Loucy (cell line): Measurements from ENCODE around the gene DNAJC28.
"Not testable (repeated sequence)": the region's sequence is repeated elsewhere in the genome, so short reads cannot be mapped to it uniquely, and the experiment has no call there.

ENCODE experiments used
- H2AFZ ChIP-seq: fragments of 200-600 bp; sonication (generic); 2 replicates; pipeline ENCODE4 v1.6.0; 2016; ENCODE audit warnings: antibody characterized with exemption, mild to moderate bottlenecking, low read length, moderate library complexity
- H3F3A ChIP-seq: fragments of 200-600 bp; 2 replicates; pipeline ENCODE4 v1.6.0; 2016; ENCODE audit warnings: antibody characterized with exemption, low read depth, mild to moderate bottlenecking
- H3K27me3 ChIP-seq: fragments of 200-600 bp; sonication (generic); 2 replicates; pipeline ENCODE4 v1.6.1; 2014; ENCODE audit warnings: low read length, mild to moderate bottlenecking; ENCODE audit not compliant: insufficient read depth, poor library complexity, severe bottlenecking
- H3K36me3 ChIP-seq: fragments of 200-600 bp; sonication (generic); 2 replicates; pipeline ENCODE4 v1.6.1; 2016; ENCODE audit warnings: low read length; ENCODE audit not compliant: insufficient read depth
- H3K4me1 ChIP-seq: fragments of 200-600 bp; sonication (generic); 2 replicates; pipeline ENCODE4 v1.5.1; 2014; ENCODE audit warnings: low read length, mild to moderate bottlenecking; ENCODE audit not compliant: insufficient read depth, poor library complexity, severe bottlenecking
- H3K4me2 ChIP-seq: fragments of 200-600 bp; sonication (generic); 2 replicates; pipeline ENCODE4 v1.6.0; 2014; ENCODE audit warnings: antibody characterized with exemption, low read length, low read depth, mild to moderate bottlenecking; ENCODE audit not compliant: poor library complexity, severe bottlenecking
- H3K4me3 ChIP-seq: fragments of 200-600 bp; sonication (generic); 2 replicates; pipeline ENCODE4 v1.5.1; 2014; ENCODE audit warnings: low read length, mild to moderate bottlenecking, mixed read lengths; ENCODE audit not compliant: poor library complexity, severe bottlenecking
- H3K79me2 ChIP-seq: fragments of 200-600 bp; sonication (generic); 2 replicates; pipeline ENCODE4 v1.6.1; 2014; ENCODE audit warnings: low read length; ENCODE audit not compliant: insufficient read depth
- H3K9ac ChIP-seq: fragments of 200-600 bp; sonication (generic); 2 replicates; pipeline ENCODE4 v1.6.0; 2014; ENCODE audit warnings: mild to moderate bottlenecking, low read depth, low read length, moderate library complexity; ENCODE audit not compliant: poor library complexity, severe bottlenecking
- H3K9me2 ChIP-seq: fragments of 200-600 bp; sonication (generic); replicated peaks from 2 replicates; pipeline ENCODE4 v1.6.1; 2016; ENCODE audit warnings: low read depth, low read length, mixed read lengths
- H3K9me3 ChIP-seq: fragments of 200-600 bp; sonication (generic); 2 replicates; pipeline ENCODE4 v1.6.1; 2014; ENCODE audit warnings: mild to moderate bottlenecking, antibody characterized with exemption, low read length, low read depth; ENCODE audit not compliant: insufficient read depth
- H4K20me1 ChIP-seq: fragments of 200-600 bp; sonication (generic); 2 replicates; pipeline ENCODE4 v1.6.0; 2014; ENCODE audit warnings: antibody characterized with exemption, low read length, mild to moderate bottlenecking; ENCODE audit not compliant: insufficient read depth, poor library complexity, severe bottlenecking
- EZH2phosphoT487 ChIP-seq: fragments of 200-600 bp; IDR thresholded peaks from 2 replicates; pipeline ENCODE4 v1.6.1; 2018; ENCODE audit warnings: antibody characterized with exemption, mild to moderate bottlenecking, moderate library complexity, borderline replicate concordance
- TF ChIP-seq, protein P1 (sequence below): fragments of 200-600 bp; sonication (generic); conservative IDR thresholded peaks from 2 replicates; pipeline ENCODE4 v1.5.1; 2014; ENCODE audit warnings: mild to moderate bottlenecking, antibody characterized with exemption, low read length

Gene DNAJC28

DNA sequence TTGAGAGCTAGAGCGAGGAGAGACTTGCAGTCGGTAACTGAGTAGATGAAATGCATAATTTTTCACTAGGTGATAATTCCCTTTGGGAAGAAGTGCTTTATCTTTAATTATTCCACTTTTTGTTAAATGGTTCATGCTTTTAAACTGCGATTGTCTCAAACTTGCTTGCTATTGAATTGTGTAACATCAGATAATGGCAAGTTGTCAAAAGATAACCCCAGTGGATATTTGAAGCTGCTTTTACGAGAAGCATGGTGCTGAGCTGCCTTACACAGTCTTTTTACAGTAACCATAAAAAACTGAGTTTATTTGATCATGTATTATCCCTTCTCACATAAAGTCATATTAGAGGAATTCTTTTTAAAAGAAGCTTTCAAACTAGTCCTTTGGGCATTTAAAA lies 41.9 kb downstream of the DNAJC28 start:
- no peaks in the 10 kb centered on the region for H3K9me3 ChIP-seq
- no peak overlapping the region for H3K9ac ChIP-seq
- H2AFZ ChIP-seq: no peak overlapping the region
- no peaks in the 10 kb centered on the region for H3F3A ChIP-seq
- H3K4me2 ChIP-seq: no peak overlapping the region
- no peaks in the 10 kb centered on the region for H4K20me1 ChIP-seq
- H3K36me3 ChIP-seq: peaks cover 3% of the 10 kb centered on the region; the same call in 1 of the 2 replicates
- no peaks in the 10 kb centered on the region for H3K27me3 ChIP-seq
- H3K9me2 ChIP-seq: no peaks in the 10 kb centered on the region
- H3K4me1 ChIP-seq: no peaks in the 10 kb centered on the region
- no peaks in the 10 kb centered on the region for H3K79me2 ChIP-seq
- no peak for TF ChIP-seq EZH2phosphoT487
- TF ChIP-seq, protein P1, sequence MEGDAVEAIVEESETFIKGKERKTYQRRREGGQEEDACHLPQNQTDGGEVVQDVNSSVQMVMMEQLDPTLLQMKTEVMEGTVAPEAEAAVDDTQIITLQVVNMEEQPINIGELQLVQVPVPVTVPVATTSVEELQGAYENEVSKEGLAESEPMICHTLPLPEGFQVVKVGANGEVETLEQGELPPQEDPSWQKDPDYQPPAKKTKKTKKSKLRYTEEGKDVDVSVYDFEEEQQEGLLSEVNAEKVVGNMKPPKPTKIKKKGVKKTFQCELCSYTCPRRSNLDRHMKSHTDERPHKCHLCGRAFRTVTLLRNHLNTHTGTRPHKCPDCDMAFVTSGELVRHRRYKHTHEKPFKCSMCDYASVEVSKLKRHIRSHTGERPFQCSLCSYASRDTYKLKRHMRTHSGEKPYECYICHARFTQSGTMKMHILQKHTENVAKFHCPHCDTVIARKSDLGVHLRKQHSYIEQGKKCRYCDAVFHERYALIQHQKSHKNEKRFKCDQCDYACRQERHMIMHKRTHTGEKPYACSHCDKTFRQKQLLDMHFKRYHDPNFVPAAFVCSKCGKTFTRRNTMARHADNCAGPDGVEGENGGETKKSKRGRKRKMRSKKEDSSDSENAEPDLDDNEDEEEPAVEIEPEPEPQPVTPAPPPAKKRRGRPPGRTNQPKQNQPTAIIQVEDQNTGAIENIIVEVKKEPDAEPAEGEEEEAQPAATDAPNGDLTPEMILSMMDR: no peak
- no peak overlapping the region for H3K4me3 ChIP-seq

DNA sequence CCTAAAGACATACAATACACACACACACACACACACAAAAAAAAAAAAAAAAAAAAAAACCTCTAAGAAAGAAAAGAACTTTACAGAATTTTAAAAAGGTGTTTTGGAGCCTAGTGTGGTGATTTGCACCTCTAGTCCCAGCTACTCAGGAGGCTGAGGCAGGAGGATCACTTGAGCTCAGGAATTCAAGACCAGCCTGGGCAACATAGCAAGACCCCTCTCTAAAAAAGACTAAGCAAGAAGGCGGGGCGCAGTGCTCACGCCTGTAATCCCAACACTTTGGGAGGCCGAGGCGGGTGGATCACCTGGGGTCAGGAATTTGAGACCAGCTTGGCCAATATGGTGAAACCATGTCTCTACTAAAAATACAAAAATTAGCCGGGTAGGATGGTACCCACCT lies 44.9 kb downstream of the DNAJC28 start:
- H3K79me2 ChIP-seq, H2AFZ ChIP-seq, H3K4me1 ChIP-seq, H3K27me3 ChIP-seq, H3K4me2 ChIP-seq, H3F3A ChIP-seq, H3K9me2 ChIP-seq, H3K9me3 ChIP-seq, H4K20me1 ChIP-seq, H3K9ac ChIP-seq, H3K4me3 ChIP-seq, H3K36me3 ChIP-seq: not testable (repeated sequence)

DNA sequence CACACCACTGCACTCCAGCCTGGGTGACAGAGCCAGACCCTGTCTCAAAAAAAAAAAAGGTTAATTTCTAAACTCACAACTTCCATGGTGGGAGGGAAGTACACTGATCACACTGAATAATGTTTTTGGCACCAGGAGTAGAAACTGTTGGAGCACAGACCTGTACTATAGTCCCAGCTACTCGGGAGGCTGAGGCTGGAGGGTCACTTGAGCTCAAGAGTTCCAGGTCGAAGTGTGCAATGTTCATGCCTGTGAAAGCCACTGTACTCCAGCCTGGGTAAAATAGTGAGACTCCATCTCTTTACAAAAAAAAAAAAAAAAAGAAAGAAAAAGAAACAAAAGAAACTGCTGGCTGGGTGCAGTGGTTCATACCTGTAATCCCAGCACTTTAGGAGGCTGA lies 47.0 kb downstream of the DNAJC28 start:
- Histone ChIP-seq H3K9me3 (no peaks in the 10 kb centered on the region), H3K27me3 (no peaks in the 10 kb centered on the region), H3K4me1 (no peaks in the 10 kb centered on the region), H2AFZ (no peak overlapping the region), H3K9ac (no peak overlapping the region), H3K79me2 (no peaks in the 10 kb centered on the region), H3K36me3 (peaks cover 3% of the 10 kb centered on the region; the same call in 1 of the 2 replicates), H4K20me1 (no peaks in the 10 kb centered on the region), H3K4me2 (no peak overlapping the region), H3K9me2 (no peaks in the 10 kb centered on the region), H3K4me3 (no peak overlapping the region), H3F3A (no peaks in the 10 kb centered on the region)
- TF ChIP-seq, protein P1: no peak
- no peak for TF ChIP-seq EZH2phosphoT487

DNA sequence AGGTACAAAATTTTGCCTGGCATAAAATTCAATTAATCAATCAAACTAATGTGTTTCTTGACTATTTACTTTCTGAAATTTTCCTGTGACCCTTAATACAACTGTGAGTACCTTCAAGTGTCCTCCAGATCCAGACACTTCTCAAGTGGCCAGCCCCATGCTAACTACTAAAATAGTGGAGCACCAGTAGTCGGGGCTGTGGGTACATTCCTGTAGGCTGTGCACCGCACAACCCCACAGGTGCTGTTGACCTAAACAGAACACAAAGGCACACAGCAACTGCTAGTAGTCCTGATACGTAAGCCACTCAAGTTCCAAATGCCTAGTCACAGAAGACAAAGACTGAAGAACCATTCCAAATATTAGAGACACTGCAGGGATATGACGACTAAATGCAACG lies 48.3 kb downstream of the DNAJC28 start:
- no peaks in the 10 kb centered on the region for H3K9me3 ChIP-seq
- H3F3A ChIP-seq: no peaks in the 10 kb centered on the region
- TF ChIP-seq, protein P1: no peak
- no peak for TF ChIP-seq EZH2phosphoT487
- H2AFZ ChIP-seq: no peak overlapping the region
- no peaks in the 10 kb centered on the region for H3K79me2 ChIP-seq
- H3K9me2 ChIP-seq: no peaks in the 10 kb centered on the region
- no peaks in the 10 kb centered on the region for H3K27me3 ChIP-seq
- H3K9ac ChIP-seq: no peak overlapping the region
- H3K4me2 ChIP-seq: no peak overlapping the region
- peaks cover 3% of the 10 kb centered on the region; the same call in 1 of the 2 replicates for H3K36me3 ChIP-seq
- H3K4me3 ChIP-seq: no peak overlapping the region
- no peaks in the 10 kb centered on the region for H3K4me1 ChIP-seq
- H4K20me1 ChIP-seq: no peaks in the 10 kb centered on the region
